ENCODE data around the gene COX6A2.

DNA sequence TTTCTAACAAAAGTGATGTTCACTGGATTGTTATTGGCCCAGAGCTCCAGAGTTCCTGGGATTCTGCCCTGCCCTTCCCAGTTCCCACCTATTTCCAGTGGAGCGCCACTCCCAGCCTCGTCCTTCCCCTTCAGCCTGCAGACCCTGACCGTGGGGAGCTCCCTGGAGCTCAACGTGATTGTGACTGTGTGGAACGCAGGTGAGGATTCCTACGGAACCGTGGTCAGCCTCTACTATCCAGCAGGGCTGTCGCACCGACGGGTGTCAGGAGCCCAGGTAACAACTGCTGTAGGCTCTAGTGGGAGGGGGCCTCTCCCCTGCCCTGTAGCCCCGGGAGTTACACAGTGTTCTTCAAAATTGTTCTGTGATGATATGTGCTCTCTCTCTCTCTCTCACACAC lies 11.8 kb downstream of the COX6A2 start:
- TF ChIP-seq, protein P1, sequence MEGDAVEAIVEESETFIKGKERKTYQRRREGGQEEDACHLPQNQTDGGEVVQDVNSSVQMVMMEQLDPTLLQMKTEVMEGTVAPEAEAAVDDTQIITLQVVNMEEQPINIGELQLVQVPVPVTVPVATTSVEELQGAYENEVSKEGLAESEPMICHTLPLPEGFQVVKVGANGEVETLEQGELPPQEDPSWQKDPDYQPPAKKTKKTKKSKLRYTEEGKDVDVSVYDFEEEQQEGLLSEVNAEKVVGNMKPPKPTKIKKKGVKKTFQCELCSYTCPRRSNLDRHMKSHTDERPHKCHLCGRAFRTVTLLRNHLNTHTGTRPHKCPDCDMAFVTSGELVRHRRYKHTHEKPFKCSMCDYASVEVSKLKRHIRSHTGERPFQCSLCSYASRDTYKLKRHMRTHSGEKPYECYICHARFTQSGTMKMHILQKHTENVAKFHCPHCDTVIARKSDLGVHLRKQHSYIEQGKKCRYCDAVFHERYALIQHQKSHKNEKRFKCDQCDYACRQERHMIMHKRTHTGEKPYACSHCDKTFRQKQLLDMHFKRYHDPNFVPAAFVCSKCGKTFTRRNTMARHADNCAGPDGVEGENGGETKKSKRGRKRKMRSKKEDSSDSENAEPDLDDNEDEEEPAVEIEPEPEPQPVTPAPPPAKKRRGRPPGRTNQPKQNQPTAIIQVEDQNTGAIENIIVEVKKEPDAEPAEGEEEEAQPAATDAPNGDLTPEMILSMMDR (IDR thresholded peaks at IDR 0.05), result no peak
- no peak for TF ChIP-seq EP300 (IDR thresholded peaks at IDR 0.05)

Measured in tibial nerve (tissue), 4 donors.